HEK293T (cell line): Measurements from ENCODE around the gene PXK.

Experiments
- CTCF ChIA-PET: fragments of 350-600 bp; formaldehyde crosslinking; extraction: SDS; loops from one replicate; lab custom pipeline; 2021; ENCODE audit warnings: antibody characterized with exemption, inconsistent platforms; lab: Yijun Ruan, JAX
- POLR2A ChIA-PET: fragments of 350-600 bp; formaldehyde crosslinking; extraction: SDS; loops from one replicate; lab custom pipeline; 2020; ENCODE audit warnings: antibody characterized with exemption, inconsistent platforms; lab: Yijun Ruan, JAX
- DNase-seq: peaks from one replicate; pipeline ENCODE4 v3.0.0; 2012; ENCODE audit warnings: mixed read lengths; ENCODE audit errors: extremely low spot score
- ARNT ChIP-seq: fragments of 450-650 bp; IDR thresholded peaks from 2 replicates; pipeline ENCODE4 v1.6.1; 2017; ENCODE audit warnings: mild to moderate bottlenecking
- BHLHE40 ChIP-seq: fragments of 450-650 bp; IDR thresholded peaks from 2 replicates; pipeline ENCODE4 v1.6.1; 2016; ENCODE audit warnings: mild to moderate bottlenecking, moderate library complexity, borderline replicate concordance
- CTBP1 ChIP-seq: fragments of 450-650 bp; IDR thresholded peaks from 2 replicates; pipeline ENCODE4 v1.6.1; 2016; ENCODE audit warnings: borderline replicate concordance
- ELF4 ChIP-seq: fragments of 450-650 bp; IDR thresholded peaks from 2 replicates; pipeline ENCODE4 v1.6.1; 2017; ENCODE audit warnings: antibody characterized with exemption
- FOXA1 ChIP-seq: fragments of 450-650 bp; IDR thresholded peaks from 2 replicates; pipeline ENCODE4 v1.6.1; 2016; ENCODE audit warnings: mild to moderate bottlenecking
- FOXK2 ChIP-seq: fragments of 450-650 bp; IDR thresholded peaks from 2 replicates; pipeline ENCODE4 v1.6.1; 2016; ENCODE audit warnings: mild to moderate bottlenecking
- HDGF ChIP-seq: fragments of 450-650 bp; IDR thresholded peaks from 2 replicates; pipeline ENCODE4 v1.6.1; 2017; ENCODE audit warnings: antibody characterized with exemption, borderline replicate concordance
- L3MBTL2 ChIP-seq: fragments of 450-650 bp; conservative IDR thresholded peaks from 2 replicates; pipeline ENCODE4 v1.6.1; 2016; ENCODE audit warnings: mild to moderate bottlenecking
- LEF1 ChIP-seq: fragments of 450-650 bp; IDR thresholded peaks from 2 replicates; pipeline ENCODE4 v1.6.1; 2017; ENCODE audit warnings: mild to moderate bottlenecking, borderline replicate concordance
- NFRKB ChIP-seq: fragments of 450-650 bp; IDR thresholded peaks from 2 replicates; pipeline ENCODE4 v1.6.1; 2016; ENCODE audit warnings: mild to moderate bottlenecking, moderate library complexity
- PKNOX1 ChIP-seq: fragments of 450-650 bp; IDR thresholded peaks from 2 replicates; pipeline ENCODE4 v1.6.1; 2016
- SP1 ChIP-seq: fragments of 450-650 bp; IDR thresholded peaks from 2 replicates; pipeline ENCODE4 v1.6.1; 2017
- SUZ12 ChIP-seq: fragments of 450-650 bp; IDR thresholded peaks from 2 replicates; pipeline ENCODE4 v1.6.1; 2016; ENCODE audit warnings: mild to moderate bottlenecking
- TARDBP ChIP-seq: fragments of 450-650 bp; IDR thresholded peaks from 2 replicates; pipeline ENCODE4 v1.6.1; 2016
- ZNF384 ChIP-seq: fragments of 450-650 bp; IDR thresholded peaks from 2 replicates; pipeline ENCODE4 v1.6.1; 2016

The PXK gene

GRCh38 chr3:58298190-58298589 lies 34.5 kb upstream of the PXK start:
- TF ChIP-seq TARDBP (no peak), L3MBTL2 (no peak), CTBP1 (no peak), ARNT (no peak), SUZ12 (no peak), SP1 (no peak)
- no peak for DNase-seq
- CTCF ChIA-PET: no interaction called here
- POLR2A ChIA-PET: no interaction called here

GRCh38 chr3:58299075-58299474 lies 33.6 kb upstream of the PXK start:
- POLR2A ChIA-PET: no interaction called here
- no peak for TF ChIP-seq BHLHE40
- no peak for TF ChIP-seq L3MBTL2
- no peak for TF ChIP-seq SP1
- TF ChIP-seq ZNF384: no peak
- TF ChIP-seq FOXK2: no peak
- no peak for TF ChIP-seq HDGF
- TF ChIP-seq ARNT: no peak
- no peak for TF ChIP-seq CTBP1
- no peak for TF ChIP-seq LEF1
- TF ChIP-seq PKNOX1: no peak
- TF ChIP-seq FOXA1: no peak
- no peak for TF ChIP-seq ELF4
- TF ChIP-seq SUZ12: no peak
- no peak for DNase-seq
- CTCF ChIA-PET: interaction anchor here (0.6 kb wide), 1 partner anchor 440 kb away, joined by 3 read pairs; no protein-coding TSS in a partner anchor

- DNase-seq: no peak
- no peak for TF ChIP-seq TARDBP
- TF ChIP-seq FOXK2: no peak
- TF ChIP-seq ARNT: no peak
- no peak for TF ChIP-seq SP1
- TF ChIP-seq BHLHE40: no peak
- TF ChIP-seq HDGF: no peak
- no peak for TF ChIP-seq NFRKB
- TF ChIP-seq PKNOX1: no peak
- TF ChIP-seq FOXA1: no peak
- no peak for TF ChIP-seq CTBP1
- no peak for TF ChIP-seq ZNF384
- no peak for TF ChIP-seq LEF1
- ChIA-PET POLR2A (no interaction called here), CTCF (interaction anchor here (0.6 to 3.0 kb wide), 7 partner anchors 34 to 185 kb away, joined by 3 to 14 read pairs (median 3); no protein-coding TSS in a partner anchor)
Measured at GRCh38 chr3:58299839-58300516, 32.7 kb upstream of the PXK start.

GRCh38 chr3:58305882-58306711 lies 26.6 kb upstream of the PXK start, which contains the start of the genes HTD2 and RPP14:
Gene HTD2, plus strand, starts transcription at chr3:58306520. Its CDS starts 11,094 bp downstream, at chr3:58317614.
Gene RPP14, plus strand, starts transcription at chr3:58306245. Its CDS starts 4,085 bp downstream, at chr3:58310330.
- ChIA-PET POLR2A (interaction anchor here (0.7 to 2.1 kb wide), 34 partner anchors 9 to 349 kb away, joined by 3 to 18 read pairs (median 4); partner anchors contain the start of genes ABHD6, KCTD6 and PDHB), CTCF (interaction anchor here (0.5 to 4.6 kb wide), 14 partner anchors 10 to 227 kb away, joined by 3 to 21 read pairs (median 4); partner anchors contain the start of gene KCTD6)
- TF ChIP-seq SP1: no peak
- peak; percentile 77 for TF ChIP-seq L3MBTL2
- DNase-seq: peak; percentile 98

GRCh38 chr3:58307639-58308215 lies 25.0 kb upstream of the PXK start:
- ChIA-PET POLR2A (interaction anchor here (0.8 to 2.0 kb wide), 5 partner anchors 24 to 180 kb away, joined by 4 to 16 read pairs (median 5); no protein-coding TSS in a partner anchor), CTCF (interaction anchor here (0.6 to 4.6 kb wide), 13 partner anchors 8 to 726 kb away, joined by 3 to 21 read pairs (median 3); no protein-coding TSS in a partner anchor)
- TF ChIP-seq L3MBTL2: no peak
- peak; percentile 97 for TF ChIP-seq ZNF384
- DNase-seq: no peak

- ChIA-PET POLR2A (no interaction called here), CTCF (interaction anchor here (0.6 to 4.6 kb wide), 3 partner anchors 120 to 446 kb away, joined by 4 to 21 read pairs (median 5); no protein-coding TSS in a partner anchor)
- TF ChIP-seq L3MBTL2: no peak
- no peak for TF ChIP-seq CTBP1
- TF ChIP-seq FOXA1: no peak
- no peak for TF ChIP-seq HDGF
- no peak for TF ChIP-seq ZNF384
- no peak for TF ChIP-seq SUZ12
- no peak for DNase-seq
Measured at GRCh38 chr3:58308728-58309127, 24.0 kb upstream of the PXK start.
